HepG2 (cell line): Measurements from ENCODE around the gene PLB1. TPM values are rescaled to one million over a fixed set of nuclear protein-coding genes. Genes with fewer than 3 reads are reported as not detected.

Source experiments
- BRD4 ChIP-seq: sonication (generic); formaldehyde crosslinking; IDR thresholded peaks from 2 replicates; pipeline ENCODE4 v1.4.0; 2020; ENCODE audit warnings: missing genetic modification reagents
- CEBPB ChIP-seq: IDR thresholded peaks from 2 replicates; pipeline ENCODE4 v1.6.1; 2011; ENCODE audit warnings: low read depth, low read length, improper control_type of control experiment, borderline replicate concordance
- CSRNP2 ChIP-seq: sonication (generic); formaldehyde crosslinking; conservative IDR thresholded peaks from 2 replicates; pipeline ENCODE4 v1.8.0; 2022; ENCODE audit warnings: low read depth, missing genetic modification reagents
- EED ChIP-seq: sonication (generic); formaldehyde crosslinking; IDR thresholded peaks from 2 replicates; pipeline ENCODE4 v1.5.0; 2020; ENCODE audit warnings: mild to moderate bottlenecking, missing genetic modification reagents
- HIVEP1 ChIP-seq: sonication (generic); formaldehyde crosslinking; IDR thresholded peaks from 2 replicates; pipeline ENCODE4 v1.4.0; 2020; ENCODE audit warnings: mild to moderate bottlenecking, missing genetic modification reagents
- IKZF4 ChIP-seq: sonication (generic); formaldehyde crosslinking; IDR thresholded peaks from 2 replicates; pipeline ENCODE4 v1.5.1; 2020; ENCODE audit warnings: borderline replicate concordance, mild to moderate bottlenecking, low read depth, missing genetic modification reagents; ENCODE audit errors: not compliant biosample characterization
- KLF9 ChIP-seq: IDR thresholded peaks from 2 replicates; pipeline ENCODE4 v1.6.1; 2016; ENCODE audit warnings: low read depth
- MLX ChIP-seq: IDR thresholded peaks from 2 replicates; pipeline ENCODE4 v1.6.1; 2016
- NFRKB ChIP-seq: fragments of 450-650 bp; IDR thresholded peaks from 2 replicates; pipeline ENCODE4 v1.6.1; 2017
- NRL ChIP-seq: sonication (generic); formaldehyde crosslinking; IDR thresholded peaks from 2 replicates; pipeline ENCODE4 v1.5.0; 2020; ENCODE audit warnings: missing genetic modification reagents, mild to moderate bottlenecking, moderate library complexity, borderline replicate concordance
- POLR2A ChIP-seq, 2 experiments: IDR thresholded peaks; 2 replicates each; pipeline ENCODE4 v1.6.1; 2011; ENCODE audit warnings: low read depth in 2 of 2, low read length in 2 of 2, mild to moderate bottlenecking in 1 of 2, moderate library complexity in 1 of 2; ENCODE audit not compliant: insufficient read depth in 1 of 2
- RCOR2 ChIP-seq: IDR thresholded peaks from 2 replicates; pipeline ENCODE4 v1.6.1; 2016; ENCODE audit warnings: missing biosample characterization, missing genetic modification reagents
- SATB2 ChIP-seq: sonication (generic); formaldehyde crosslinking; IDR thresholded peaks from 2 replicates; pipeline ENCODE4 v1.5.0; 2020; ENCODE audit warnings: missing genetic modification reagents
- SNRNP70 ChIP-seq: fragments of 200-400 bp; formaldehyde crosslinking; IDR thresholded peaks from 2 replicates; pipeline ENCODE4 v1.6.1; 2017; ENCODE audit warnings: mild to moderate bottlenecking, low read depth, low read length, moderate library complexity
- SOX6 ChIP-seq, 2 experiments: fragments of 450-650 bp in 1 of 2; sonication (generic) in 1 of 2; formaldehyde crosslinking in 1 of 2; IDR thresholded peaks; 2 replicates each; pipeline versions ENCODE4 v1.4.0 to v1.6.1; 2017 to 2020; ENCODE audit warnings: antibody characterized with exemption in 1 of 2, mild to moderate bottlenecking in 1 of 2, missing genetic modification reagents in 1 of 2
- TEAD2 ChIP-seq: sonication (generic); formaldehyde crosslinking; IDR thresholded peaks from 2 replicates; pipeline ENCODE4 v1.9.0; 2021; ENCODE audit warnings: missing genetic modification reagents
- ZBTB33 ChIP-seq: sonication (generic); formaldehyde crosslinking; IDR thresholded peaks from 2 replicates; pipeline ENCODE4 v1.4.0; 2020; ENCODE audit warnings: missing genetic modification reagents
- ZFP37 ChIP-seq: sonication (generic); formaldehyde crosslinking; IDR thresholded peaks from 2 replicates; pipeline ENCODE4 v1.4.0; 2020; ENCODE audit warnings: missing genetic modification reagents, borderline replicate concordance
- ZFP90 ChIP-seq: sonication (generic); formaldehyde crosslinking; IDR thresholded peaks from 2 replicates; pipeline ENCODE4 v1.8.0; 2022; ENCODE audit warnings: missing genetic modification reagents, mild to moderate bottlenecking, inconsistent platforms, borderline replicate concordance
- ZMYM4 ChIP-seq: sonication (generic); formaldehyde crosslinking; IDR thresholded peaks from 2 replicates; pipeline ENCODE4 v1.8.1; 2023; ENCODE audit warnings: mild to moderate bottlenecking, missing genetic modification reagents
- ZNF101 ChIP-seq: sonication (generic); formaldehyde crosslinking; IDR thresholded peaks from 2 replicates; pipeline ENCODE4 v1.4.0; 2020; ENCODE audit warnings: mild to moderate bottlenecking, low read depth, missing genetic modification reagents, borderline replicate concordance
- ZNF17 ChIP-seq: sonication (generic); formaldehyde crosslinking; IDR thresholded peaks from 2 replicates; pipeline ENCODE4 v1.5.0; 2020; ENCODE audit warnings: mild to moderate bottlenecking, missing genetic modification reagents
- ZNF263 ChIP-seq: sonication (generic); formaldehyde crosslinking; IDR thresholded peaks from 2 replicates; pipeline ENCODE4 v1.4.0; 2020; ENCODE audit warnings: missing genetic modification reagents
- ZNF264 ChIP-seq: sonication (generic); formaldehyde crosslinking; IDR thresholded peaks from 2 replicates; pipeline ENCODE4 v1.4.0; 2020; ENCODE audit warnings: missing genetic modification reagents
- ZNF30 ChIP-seq: sonication (generic); formaldehyde crosslinking; IDR thresholded peaks from 2 replicates; pipeline ENCODE4 v1.5.0; 2020; ENCODE audit warnings: mild to moderate bottlenecking, missing genetic modification reagents
- ZNF44 ChIP-seq: sonication (generic); formaldehyde crosslinking; IDR thresholded peaks from 2 replicates; pipeline ENCODE4 v1.5.1; 2020; ENCODE audit warnings: mild to moderate bottlenecking, missing genetic modification reagents
- ZNF678 ChIP-seq: sonication (generic); formaldehyde crosslinking; IDR thresholded peaks from 2 replicates; pipeline ENCODE4 v1.4.0; 2020; ENCODE audit warnings: mild to moderate bottlenecking, missing genetic modification reagents
- ZSCAN29 ChIP-seq: sonication (generic); formaldehyde crosslinking; conservative IDR thresholded peaks from 2 replicates; pipeline ENCODE4 v1.4.0; 2020; ENCODE audit warnings: mild to moderate bottlenecking, missing genetic modification reagents
- polyA plus RNA-seq, 8 experiments: library from polyadenylated mRNA; depleted of rRNA in 3 of 8; stranded (reverse) in 7 of 8; unstranded in 1 of 8; fragments of >200 nt; fragmentation: Illumina TruSeq in 4 of 8; extraction: Trizol in 4 of 8; gene quantifications; 2 replicates each; pipeline versions ENCODE4 v1.2.1 to v1.2.3, GENCODE V29; 2011 to 2016; ENCODE audit warnings: low read depth in 4 of 8, missing spikeins in 1 of 8, mixed read lengths in 1 of 8; ENCODE audit not compliant: insufficient read depth in 1 of 8
- total RNA-seq, 5 experiments: library from RNA; depleted of rRNA; stranded (reverse); fragments of >200 nt; fragmentation: Illumina TruSeq; extraction: Trizol; gene quantifications; 2 replicates each; pipeline ENCODE4 v1.2.3, GENCODE V29; 2016; ENCODE audit warnings: low read depth in 1 of 5

Gene PLB1
- total and polyA plus RNA-seq, 2 of the 13 experiments (the other 11 are each of a cell fraction or from before 2014, with no cell fraction given) = 0.20 to 1.8 TPM

GRCh38 chr2:28618221-28619141 lies 122.6 kb downstream of the PLB1 start (continued):
- TF ChIP-seq ZBTB33 (CRISPR knock-in tag) (no peak), SNRNP70 (no peak), CEBPB (no peak), TEAD2 (CRISPR knock-in tag) (no peak), ZNF263 (CRISPR knock-in tag) (peak; percentile 10; the same call in 1 of the 2 replicates), ZMYM4 (CRISPR knock-in tag) (0 out of 2 replicates have a peak, but pooled peaks have one; percentile 53), POLR2A (IDR thresholded peaks at IDR 0.05; ENCODE audit: insufficient read depth in 1 of 2, low read depth in 2 of 2, low read length in 2 of 2) (no peak; a peak in 1 of 4 replicates), HIVEP1 (no peak), IKZF4 (CRISPR knock-in tag) (no peak), RCOR2 (CRISPR knock-in tag) (no peak), EED (CRISPR knock-in tag) (no peak), ZFP90 (CRISPR knock-in tag) (no peak), CSRNP2 (CRISPR knock-in tag) (no peak), ZNF101 (CRISPR knock-in tag) (no peak), ZSCAN29 (no peak), ZNF44 (CRISPR knock-in tag) (0 out of 2 replicates have a peak, but pooled peaks have one; percentile 56), NRL (CRISPR knock-in tag) (no peak), BRD4 (no peak), ZFP37 (CRISPR knock-in tag) (0 out of 2 replicates have a peak, but pooled peaks have one; percentile 59), SATB2 (no peak), MLX (CRISPR knock-in tag) (no peak), KLF9 (no peak), NFRKB (no peak), ZNF678 (CRISPR knock-in tag) (no peak), ZNF17 (no peak), SOX6 (IDR thresholded peaks at IDR 0.05) (no peak), SOX6 (CRISPR knock-in tag; IDR thresholded peaks at IDR 0.05) (0 out of 2 replicates have a peak, but pooled peaks have one; percentile 28), ZNF30 (CRISPR knock-in tag) (no peak), ZNF264 (CRISPR knock-in tag) (peak; percentile 31; the same call in 1 of the 2 replicates)
